GM21423 (cell line): ENCODE measurements around the gene GLRA3.
"Not testable (repeated sequence)": the region's sequence is repeated elsewhere in the genome, so short reads cannot be mapped to it uniquely, and the experiment has no call there.

Experiments used
- ATAC-seq: cut with Tn5 transposase; IDR thresholded peaks from one replicate; pipeline ENCODE4 v1.9.1; 2021; ENCODE audit warnings: mild to moderate bottlenecking, moderate library complexity; ENCODE audit not compliant: unreplicated experiment

GLRA3 gene

DNA sequence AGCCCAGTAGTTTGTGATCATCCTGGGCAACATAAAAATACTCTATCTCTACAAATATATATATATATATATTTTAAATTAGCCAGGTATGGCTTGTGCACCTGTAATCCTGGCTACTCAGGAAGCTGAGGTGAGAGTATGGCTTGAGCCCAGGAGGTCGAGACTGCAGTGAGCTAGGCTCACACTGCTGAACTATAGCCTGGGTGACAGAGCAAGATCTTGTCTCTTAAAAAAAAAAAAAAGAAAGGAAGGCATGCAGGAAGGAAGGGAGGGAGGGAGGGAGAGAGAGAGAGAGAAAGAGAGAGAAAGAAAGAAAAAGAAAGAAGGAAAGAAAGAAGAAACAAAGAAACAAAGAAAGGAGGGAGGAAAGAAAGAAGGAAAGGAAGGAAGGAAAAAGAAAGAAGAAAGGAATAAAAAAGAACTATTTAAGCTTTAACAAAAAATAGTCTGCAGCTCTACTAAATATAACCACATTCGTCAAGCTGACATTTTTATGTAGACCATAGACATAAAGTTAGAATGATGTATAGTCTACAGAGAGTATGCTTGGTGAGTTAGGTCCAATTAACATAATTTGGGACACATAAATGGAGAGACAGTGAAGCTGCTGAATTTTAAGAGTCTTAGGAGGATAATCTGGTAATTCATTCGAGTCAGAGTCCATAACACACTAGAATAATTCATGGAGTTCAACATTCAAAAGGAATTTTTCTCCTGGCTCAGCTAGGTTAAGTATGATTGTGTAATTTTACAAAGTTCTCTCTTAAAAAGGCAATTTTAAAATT is 111.9 kb downstream of the GLRA3 start:
- ATAC-seq = no peak

DNA sequence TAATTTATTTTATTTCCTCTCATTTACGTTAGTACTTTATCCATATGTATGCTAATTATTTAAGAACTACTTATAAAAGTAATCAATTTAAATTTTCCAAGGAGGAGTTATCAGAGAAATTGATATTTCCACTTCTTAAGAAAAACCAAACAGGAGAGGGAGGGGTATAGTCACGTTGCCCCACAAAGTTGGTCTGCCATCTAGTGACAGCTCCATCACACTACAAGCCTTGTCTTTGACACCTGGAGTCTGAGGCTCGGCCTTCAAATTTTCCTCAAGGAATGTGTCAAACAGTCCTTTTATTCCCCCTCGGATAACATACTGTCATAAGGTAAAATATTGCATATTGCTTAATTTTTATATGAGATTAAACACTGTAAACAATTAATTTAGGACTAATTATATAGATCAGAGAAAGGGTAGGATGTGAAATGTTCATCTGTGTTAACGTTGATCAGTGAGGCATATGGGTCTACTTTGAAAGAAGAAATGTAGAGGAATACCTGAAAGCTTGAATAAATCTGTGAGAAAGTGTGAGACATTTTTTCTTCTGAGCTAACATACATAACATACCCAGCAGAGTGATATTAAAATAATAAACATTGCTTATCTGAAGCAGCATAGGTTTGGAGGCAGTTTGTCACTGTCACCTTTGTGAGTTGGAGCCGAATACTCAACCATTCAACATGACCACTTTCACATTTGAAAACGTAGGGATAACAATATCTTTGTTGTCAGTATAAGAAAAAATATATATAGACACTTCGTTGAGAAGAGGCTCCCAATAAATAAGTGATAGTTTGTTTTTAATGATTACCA is 114.4 kb downstream of the GLRA3 start:
- ATAC-seq = peak; percentile 88

DNA sequence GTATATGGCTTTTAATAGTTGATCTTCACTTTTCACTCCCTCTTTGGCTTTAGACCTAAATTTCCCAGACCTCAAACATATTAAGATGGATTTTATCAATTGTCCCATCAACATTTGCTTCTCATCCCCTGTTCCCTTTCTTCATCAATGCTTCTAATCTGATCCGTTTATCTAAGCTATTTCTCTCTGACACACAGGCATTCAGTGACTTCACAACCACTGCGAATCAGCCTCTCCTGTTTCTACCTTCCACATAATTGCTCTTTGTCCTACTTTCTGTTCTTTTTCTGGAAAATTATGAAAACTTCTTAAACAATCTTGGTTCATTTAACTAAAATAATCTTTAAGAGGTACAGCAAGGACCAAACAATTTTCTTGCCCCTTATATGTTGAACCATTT is 115.2 kb downstream of the GLRA3 start:
- ATAC-seq = no peak

DNA sequence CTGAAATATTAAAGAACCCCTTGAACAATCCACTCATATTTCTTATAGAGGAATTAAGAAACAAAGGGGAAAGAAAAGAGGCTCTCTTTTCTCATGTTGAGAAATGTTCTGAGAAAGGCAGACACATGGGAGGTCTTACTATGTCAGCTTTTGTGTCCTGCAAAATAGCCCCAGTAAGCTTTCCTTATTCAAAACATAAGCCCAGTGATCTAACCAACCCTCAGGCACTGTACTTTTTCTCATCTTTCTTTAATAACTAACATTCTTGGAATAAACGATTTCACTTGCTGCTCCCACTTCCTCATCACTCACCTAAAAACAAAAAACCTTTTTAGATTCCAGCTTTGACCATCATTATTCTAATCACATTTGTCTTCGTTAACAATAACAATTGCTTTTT is 115.9 kb downstream of the GLRA3 start:
- ATAC-seq = no peak

DNA sequence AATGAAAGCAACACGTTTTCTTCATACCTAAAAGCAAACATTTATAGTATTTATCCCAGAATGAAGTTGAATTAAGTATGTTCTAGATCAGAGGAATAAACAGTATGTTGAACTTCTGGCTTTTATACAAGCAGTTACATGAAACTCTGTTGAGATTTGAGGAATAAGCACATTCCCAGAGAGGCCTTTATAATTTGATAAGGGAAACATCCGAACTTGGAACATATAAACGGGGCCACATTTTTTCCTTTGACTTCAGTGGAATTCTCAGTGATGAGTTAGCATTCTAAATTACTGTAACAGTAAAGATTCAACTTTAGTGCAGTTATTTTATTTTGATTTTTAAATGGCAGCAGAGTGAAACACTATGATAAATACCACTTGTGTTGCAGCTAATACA is 119.5 kb downstream of the GLRA3 start:
- ATAC-seq = no peak

DNA sequence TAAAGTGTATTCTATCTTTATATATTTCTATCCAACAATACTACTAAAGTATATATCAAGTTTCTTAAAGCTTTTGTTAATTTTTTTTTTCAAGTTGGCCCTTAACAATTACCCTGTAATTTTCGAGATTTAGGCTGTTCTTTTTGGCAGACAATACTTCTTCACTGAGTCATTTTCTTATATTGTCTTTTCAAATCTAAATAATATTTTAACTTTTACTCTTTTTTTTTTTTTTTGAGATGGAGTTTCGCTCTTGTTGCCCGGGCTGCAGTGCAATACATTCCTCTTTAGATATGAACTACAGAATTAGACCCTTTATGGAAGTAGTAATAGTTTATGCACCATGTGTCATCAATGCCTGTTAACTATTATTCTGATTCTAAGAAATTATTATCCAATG is 120.7 kb downstream of the GLRA3 start:
- ATAC-seq = no peak

DNA sequence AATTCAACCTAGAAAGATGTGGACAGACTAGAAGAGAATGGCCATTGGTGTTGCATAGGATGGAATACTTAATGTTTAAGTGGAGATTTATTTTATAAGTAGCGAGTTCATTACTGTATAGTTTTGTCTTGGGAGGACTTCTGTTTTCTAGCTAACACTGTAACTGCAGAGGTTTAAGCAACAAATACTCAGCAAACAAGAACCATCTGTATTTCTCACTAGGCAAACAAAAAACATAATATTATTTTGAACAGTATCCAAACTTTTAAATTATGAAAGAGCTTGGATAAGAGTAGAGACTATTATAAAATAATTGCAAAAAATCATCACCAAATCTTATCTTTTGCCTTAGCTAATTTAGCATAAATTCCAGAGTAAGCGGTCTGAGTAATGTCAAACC is 121.1 kb downstream of the GLRA3 start:
- ATAC-seq = no peak

DNA sequence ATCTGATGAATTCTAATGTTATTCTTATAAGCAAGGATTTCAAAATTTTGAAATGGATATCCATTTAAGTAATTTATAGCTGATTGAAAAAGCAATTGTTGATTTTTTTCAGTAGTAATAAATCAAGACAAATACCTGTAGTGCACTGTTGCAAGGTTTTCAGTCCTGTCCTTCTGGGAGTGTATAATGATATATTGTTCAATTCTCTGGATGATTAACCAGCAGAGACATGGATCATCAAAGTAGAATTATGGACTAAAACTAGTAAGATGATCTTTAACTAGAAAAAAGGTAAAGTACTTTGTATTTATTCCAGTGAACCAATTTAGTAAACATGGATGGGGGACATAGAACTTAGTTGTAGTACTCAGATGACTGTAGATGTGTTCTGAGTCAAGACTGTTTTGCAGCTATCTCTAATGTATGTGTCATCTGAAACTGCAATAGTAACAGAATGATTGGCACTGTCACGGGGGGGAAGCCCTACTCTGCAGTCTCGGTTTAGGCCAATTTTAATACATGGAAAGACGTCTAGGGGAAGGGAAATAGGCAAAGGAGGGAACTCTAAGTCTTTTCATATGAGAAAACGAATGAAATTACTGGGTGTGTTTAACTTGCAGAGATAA is 121.9 kb downstream of the GLRA3 start:
- ATAC-seq = peak; percentile 96

DNA sequence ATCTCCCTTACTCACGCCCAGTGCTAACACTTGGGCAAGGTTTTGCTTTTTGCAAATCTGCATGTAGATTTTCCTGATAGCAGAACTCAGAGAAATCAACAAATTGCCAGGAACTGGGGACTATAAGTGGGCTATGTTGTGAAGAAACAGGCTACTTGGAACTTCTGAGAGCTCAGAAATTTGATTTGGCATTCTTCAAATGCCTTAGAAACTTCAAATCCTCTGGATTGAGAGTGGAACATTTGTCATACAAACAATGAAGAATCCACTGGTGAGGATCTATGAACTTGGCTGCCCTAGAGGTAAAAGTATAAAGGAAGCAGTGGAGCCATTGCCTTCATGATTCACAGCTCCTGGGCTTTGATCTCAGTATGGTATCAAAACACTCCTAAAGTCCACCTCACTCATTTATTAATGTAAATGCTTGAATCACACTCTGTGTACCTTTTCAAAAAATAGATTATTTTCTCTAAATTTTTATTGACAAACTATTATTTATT is 126.0 kb downstream of the GLRA3 start:
- ATAC-seq = no peak

DNA sequence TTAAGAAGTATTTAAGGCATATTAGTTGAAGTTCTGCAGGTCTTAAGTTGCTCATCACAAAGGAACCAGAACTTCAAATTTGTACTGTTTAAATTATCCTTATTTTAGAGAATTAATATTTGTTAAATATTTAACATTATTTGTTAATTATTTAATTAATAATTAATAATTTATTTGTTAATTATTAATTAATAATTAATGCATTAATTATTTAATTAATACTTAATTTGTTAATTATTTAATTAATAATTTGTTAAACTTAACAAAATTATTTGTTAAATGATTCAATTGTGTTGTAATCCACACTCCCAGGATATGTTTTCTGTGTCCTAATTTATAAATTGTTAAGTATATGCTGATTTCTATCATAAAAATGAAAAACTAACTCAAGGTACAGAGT is 129.4 kb downstream of the GLRA3 start:
- no peak for ATAC-seq

DNA sequence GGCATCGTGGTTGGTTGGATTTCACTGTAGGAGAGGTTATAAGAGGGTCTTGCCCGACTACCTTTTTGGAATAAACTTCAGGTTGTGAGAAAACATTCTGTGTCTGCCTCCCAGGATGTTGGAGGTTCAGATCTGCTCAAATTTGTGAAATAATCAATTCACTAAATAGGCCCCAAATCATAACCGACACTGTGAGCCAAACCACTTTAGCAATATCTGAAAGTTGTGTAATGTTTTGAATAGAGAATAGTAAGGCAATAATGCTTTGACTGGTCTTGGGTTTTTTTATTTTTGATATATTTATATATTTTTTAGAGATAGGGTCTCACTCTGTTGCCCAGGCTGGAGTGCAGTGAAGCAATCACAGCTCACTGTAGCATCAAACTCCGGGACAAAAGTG is 131.2 kb downstream of the GLRA3 start:
- ATAC-seq = no peak

DNA sequence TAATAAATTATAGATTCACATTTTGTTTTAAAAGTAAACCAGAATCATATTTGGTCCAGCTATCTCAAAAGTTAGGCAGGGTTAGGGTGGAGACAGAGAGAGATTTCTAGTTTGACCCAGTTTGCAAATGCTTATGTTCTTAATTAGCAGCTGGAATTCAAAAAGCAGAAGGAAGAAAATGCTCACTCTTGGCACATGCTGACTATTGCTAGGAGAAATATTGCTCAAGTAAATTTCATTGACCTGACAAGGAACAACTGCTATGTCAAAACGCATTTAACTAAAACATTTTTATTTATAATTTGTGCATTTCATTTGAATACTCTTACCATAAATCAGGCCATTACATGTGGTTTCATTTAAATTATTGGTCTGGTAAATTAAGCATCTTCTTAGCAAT is 131.8 kb downstream of the GLRA3 start:
- ATAC-seq = no peak

DNA sequence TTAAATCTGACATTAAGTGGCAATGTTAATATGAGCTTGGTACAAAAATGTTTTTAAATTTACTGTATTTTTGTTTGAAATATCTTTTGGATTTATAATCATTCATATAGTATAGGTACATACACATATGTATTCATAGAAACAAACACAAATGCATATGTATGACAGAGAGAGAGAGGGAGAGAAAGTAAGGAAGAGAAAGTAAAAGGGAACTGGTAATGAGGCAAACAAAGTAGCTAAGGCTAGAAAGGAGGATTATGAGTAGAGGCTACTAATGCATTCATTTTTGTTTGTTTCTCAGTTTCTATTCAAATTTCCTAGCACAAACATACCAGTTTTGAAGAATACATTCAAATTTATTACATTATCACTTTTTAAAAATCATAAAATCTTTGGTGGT is 132.4 kb downstream of the GLRA3 start:
- no peak for ATAC-seq

DNA sequence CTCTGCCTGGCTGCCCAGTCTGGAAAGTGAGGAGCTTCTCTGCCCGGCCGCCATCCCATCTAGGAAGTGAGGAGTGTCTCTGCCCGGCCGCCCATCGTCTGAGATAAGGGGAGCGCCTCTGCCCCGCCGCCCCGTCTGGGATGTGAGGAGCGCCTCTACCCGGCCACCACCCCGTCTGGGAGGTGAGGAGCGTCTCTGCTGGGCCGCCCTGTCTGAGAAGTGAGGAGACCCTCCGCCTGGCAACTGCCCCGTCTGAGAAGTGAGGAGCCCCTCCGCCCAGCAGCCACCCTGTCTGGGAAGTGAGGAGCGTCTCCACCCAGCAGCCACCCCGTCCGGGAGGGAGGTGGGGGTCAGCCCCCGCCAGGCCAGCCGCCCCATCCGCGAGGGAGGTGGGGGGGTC is 137.2 kb downstream of the GLRA3 start:
- not testable (repeated sequence) for ATAC-seq

DNA sequence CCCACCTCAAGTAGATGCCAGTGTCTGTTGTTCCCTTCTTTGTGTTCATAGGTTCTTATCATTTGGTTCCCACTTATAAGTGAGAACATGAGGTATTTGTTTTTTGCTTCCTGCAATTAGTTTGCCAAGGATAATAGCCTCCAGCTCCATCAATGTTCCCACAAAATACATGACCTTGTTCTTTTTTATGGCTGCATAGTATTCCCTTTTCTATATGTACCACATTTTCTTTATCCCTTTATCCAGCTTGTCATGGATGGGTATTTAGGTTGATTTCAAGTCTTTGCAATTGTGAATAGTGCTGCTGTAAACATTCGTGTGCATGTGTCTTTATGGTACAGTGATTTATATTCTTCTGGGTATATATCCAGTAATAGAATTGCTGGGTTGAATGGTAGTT is 138.4 kb downstream of the GLRA3 start:
- ATAC-seq = no peak

DNA sequence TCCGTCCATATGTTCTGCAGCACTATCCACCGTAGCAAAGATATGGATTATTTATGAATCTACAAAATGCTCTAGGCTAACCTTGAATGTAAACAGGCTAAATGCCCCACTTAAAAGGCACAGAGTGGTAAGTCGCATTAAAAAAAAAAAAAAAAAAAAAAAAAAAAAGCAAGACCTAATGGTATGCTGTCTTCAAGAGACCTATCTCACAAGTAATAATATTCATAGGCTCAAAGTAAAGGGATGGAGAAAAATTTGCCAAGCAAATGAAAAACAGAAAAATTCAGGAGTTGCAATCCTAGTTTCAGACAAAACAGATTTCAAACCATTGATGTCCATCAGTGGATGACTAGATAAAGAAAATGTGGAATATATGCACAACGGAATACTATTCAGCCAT is 139.4 kb downstream of the GLRA3 start:
- no peak for ATAC-seq

DNA sequence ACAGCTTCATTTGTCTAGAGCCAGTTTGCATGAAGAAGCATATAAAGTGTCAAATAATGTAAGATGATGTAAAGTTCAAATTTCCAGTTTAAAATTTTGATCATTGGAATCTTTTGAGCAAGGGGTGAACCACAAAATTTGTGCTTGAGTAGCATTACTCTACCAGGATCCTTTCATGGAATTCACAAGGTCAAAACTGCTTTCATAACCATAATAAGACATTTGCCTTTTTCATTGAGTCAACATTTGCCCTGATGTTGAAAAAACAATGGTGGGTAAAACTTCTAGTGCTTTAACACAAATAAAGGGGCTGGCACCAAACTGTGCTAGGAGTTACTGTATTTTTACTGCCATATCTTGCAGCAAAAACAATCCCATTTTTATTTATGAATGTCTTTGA is 142.2 kb downstream of the GLRA3 start:
- ATAC-seq = no peak

DNA sequence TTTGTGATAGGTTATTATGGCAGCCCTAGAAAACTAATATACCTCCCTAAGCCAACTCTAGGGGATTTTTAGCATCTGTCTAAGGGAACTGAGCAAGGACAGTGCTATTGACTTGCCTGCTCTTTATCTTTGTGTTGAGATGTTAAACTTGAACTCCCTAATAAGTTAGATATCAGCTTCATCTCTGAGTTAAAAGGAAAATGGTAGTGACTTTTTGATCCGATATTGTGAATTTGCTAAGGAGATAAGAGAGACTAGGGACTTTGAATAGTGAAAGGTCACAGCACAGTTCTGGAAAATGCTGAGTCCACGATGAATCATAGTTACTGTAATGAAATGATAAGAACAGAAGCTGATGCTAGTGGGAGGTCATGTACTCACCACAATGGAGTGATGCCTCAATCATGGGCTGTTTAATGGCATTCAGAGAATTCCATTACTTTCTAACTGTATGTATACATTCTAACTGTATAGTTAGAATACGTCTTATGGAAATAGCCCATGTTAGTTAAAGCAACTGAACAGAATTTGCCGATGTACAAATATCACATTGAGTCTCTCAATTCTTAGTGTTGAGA is 147.2 kb downstream of the GLRA3 start:
- no peak for ATAC-seq

DNA sequence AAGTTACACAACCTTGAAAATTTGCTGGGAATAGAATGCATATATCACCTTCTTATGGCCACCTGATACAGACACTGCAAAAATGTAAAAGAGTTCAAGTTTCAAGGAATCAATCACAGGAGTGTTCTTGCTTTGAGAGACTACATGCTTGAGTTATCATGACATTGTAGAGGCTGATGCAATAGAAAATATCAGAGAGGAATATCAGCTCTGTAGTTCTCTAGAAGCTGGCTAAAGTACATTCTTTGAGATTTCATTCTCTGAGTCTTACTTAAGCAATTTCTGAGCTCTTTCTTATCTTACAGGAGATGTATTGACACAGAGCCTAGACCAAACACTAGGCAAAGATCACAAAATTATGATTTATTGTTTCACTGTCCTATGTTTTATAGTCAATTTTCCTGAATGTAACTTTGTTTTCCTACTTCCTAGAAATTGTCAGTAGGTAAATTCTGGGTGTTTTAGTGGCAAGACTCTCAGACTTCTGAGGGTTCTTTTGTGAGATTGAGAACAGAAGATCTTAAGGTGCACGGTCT is 154.7 kb downstream of the GLRA3 start:
- no peak for ATAC-seq

DNA sequence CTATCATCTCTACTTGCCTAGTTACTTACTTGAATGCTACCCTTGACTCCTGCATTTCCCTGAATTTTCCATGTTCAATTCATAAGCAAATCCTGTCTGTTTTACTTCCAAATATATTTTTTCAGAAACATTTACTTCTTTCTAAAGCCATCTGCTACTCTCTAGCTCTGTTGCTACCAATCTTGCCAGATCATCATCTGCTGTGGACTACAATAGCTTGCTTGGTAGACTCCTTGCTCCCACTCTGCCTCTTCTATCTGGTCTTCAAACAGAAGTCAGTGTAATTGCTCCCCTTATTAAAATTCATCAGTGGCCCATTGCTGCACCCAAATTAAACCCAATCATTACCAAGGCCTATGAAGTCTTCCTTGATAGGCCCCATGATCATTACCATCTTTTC is 155.2 kb downstream of the GLRA3 start:
- no peak for ATAC-seq

DNA sequence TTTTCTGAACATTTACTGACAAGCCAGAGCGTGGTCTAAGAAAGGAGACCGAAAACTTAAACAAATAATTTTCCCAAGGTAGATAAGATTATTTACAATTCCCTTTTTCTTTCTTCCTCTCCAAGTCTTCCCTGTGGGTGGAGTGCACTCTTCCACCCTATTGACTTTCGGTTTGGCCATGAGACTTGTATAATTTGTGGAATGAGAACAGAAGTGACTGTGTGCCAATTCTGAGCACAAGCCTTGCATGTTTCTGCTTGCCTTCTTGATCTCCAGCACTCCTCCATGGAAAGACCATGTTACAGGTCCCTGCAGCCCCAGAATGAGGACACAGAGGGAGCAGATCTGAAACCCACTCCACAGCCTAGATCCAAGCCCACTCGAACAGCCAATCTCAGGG is 156.8 kb downstream of the GLRA3 start:
- no peak for ATAC-seq
